ENCODE data around the gene LDAH. TPM values are rescaled to one million over a fixed set of nuclear protein-coding genes. Genes with fewer than 3 reads are reported as not detected.

Gene LDAH
- total RNA-seq, 1 experiment from 2014 or later: 27.4 TPM

- no TSS peak for BruUV-seq (replicated peaks)
- TF ChIP-seq CTCF (conservative IDR thresholded peaks at IDR 0.05; ENCODE audit: low read depth, low read length) (no peak), EZH2 (IDR thresholded peaks at IDR 0.05; ENCODE audit: borderline replicate concordance, low read depth, low read length, poor library complexity, severe bottlenecking) (no peak)
- no peaks in the 10 kb centered on the region for H3K9me3 ChIP-seq (ENCODE audit: low read depth, low read length, poor library complexity, severe bottlenecking)
- no peaks in the 10 kb centered on the region for H3K4me1 ChIP-seq (ENCODE audit: insufficient read depth, low read length, poor library complexity, severe bottlenecking)
- ChIA-PET POLR2A (ENCODE audit: low non-redundant PET) (no interaction called here), CTCF (interaction anchor here (0.6 kb wide), 1 partner anchor 175 kb away, joined by 3 read pairs; no protein-coding TSS in a partner anchor)
- DNase-seq (ENCODE audit: low spot score): no peak
- H3K36me3 ChIP-seq (ENCODE audit: insufficient read depth, low read length, poor library complexity, severe bottlenecking): no peaks in the 10 kb centered on the region
- no peak overlapping the region for H3K27ac ChIP-seq (ENCODE audit: low read depth, low read length, poor library complexity, severe bottlenecking)
- intact Hi-C loops (cut with micrococcal nuclease; ENCODE audit: unreplicated experiment): no loop called here
- peaks cover 44% of the 10 kb centered on the region for H3K27me3 ChIP-seq (replicated peaks; ENCODE audit: insufficient read depth, low read depth, low read length, poor library complexity)
- no peak overlapping the region for H3K4me3 ChIP-seq (ENCODE audit: low read depth, low read length, poor library complexity, severe bottlenecking)
Observed at GRCh38 chr2:20836521-20836920, 13.6 kb upstream of the LDAH start.

- Histone ChIP-seq H3K36me3 (ENCODE audit: insufficient read depth, low read length, poor library complexity, severe bottlenecking) (no peaks in the 10 kb centered on the region), H3K27me3 (replicated peaks; ENCODE audit: insufficient read depth, low read depth, low read length, poor library complexity) (peaks cover 25% of the 10 kb centered on the region), H3K9me3 (ENCODE audit: low read depth, low read length, poor library complexity, severe bottlenecking) (no peaks in the 10 kb centered on the region), H3K4me3 (ENCODE audit: low read depth, low read length, poor library complexity, severe bottlenecking) (no peak overlapping the region), H3K27ac (ENCODE audit: low read depth, low read length, poor library complexity, severe bottlenecking) (no peak overlapping the region), H3K4me1 (ENCODE audit: insufficient read depth, low read length, poor library complexity, severe bottlenecking) (no peaks in the 10 kb centered on the region)
- no peak for DNase-seq (ENCODE audit: low spot score)
- POLR2A ChIA-PET (ENCODE audit: low non-redundant PET): no interaction called here
- CTCF ChIA-PET: no interaction called here
- intact Hi-C loops (cut with micrococcal nuclease; ENCODE audit: unreplicated experiment): no loop called here
- no TSS peak for BruUV-seq (replicated peaks)
- no peak for TF ChIP-seq EZH2 (IDR thresholded peaks at IDR 0.05; ENCODE audit: borderline replicate concordance, low read depth, low read length, poor library complexity, severe bottlenecking)
- TF ChIP-seq CTCF (conservative IDR thresholded peaks at IDR 0.05; ENCODE audit: low read depth, low read length): no peak
Observed at GRCh38 chr2:20834331-20834730, 11.4 kb upstream of the LDAH start.

DNA sequence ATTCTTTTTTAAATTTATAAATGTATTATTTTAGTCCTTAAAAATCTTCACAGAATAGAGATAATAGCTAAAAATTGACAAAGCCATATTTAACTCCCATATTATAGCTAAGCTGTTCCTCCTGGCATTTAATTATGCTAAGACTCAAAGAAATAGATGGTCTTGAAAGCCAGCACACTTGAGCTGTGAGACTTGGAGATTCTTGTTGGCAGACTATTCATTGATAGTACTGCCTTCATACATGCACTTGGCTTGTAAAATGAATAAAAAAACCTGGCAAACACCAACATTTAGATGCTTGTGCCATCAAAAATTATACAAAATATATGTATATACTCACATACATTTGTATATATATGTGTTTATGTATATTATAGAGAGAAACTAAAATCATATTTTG is 9.7 kb upstream of the LDAH start:
- no peak for DNase-seq (ENCODE audit: low spot score)
- no peak overlapping the region for H3K27ac ChIP-seq (ENCODE audit: low read depth, low read length, poor library complexity, severe bottlenecking)
- no peaks in the 10 kb centered on the region for H3K9me3 ChIP-seq (ENCODE audit: low read depth, low read length, poor library complexity, severe bottlenecking)
- CTCF ChIA-PET: no interaction called here
- no TSS peak for BruUV-seq (replicated peaks)
- peaks cover 16% of the 10 kb centered on the region for H3K27me3 ChIP-seq (replicated peaks; ENCODE audit: insufficient read depth, low read depth, low read length, poor library complexity)
- intact Hi-C loops (cut with micrococcal nuclease; ENCODE audit: unreplicated experiment): no loop called here
- no peaks in the 10 kb centered on the region for H3K4me1 ChIP-seq (ENCODE audit: insufficient read depth, low read length, poor library complexity, severe bottlenecking)
- H3K36me3 ChIP-seq (ENCODE audit: insufficient read depth, low read length, poor library complexity, severe bottlenecking): no peaks in the 10 kb centered on the region
- H3K4me3 ChIP-seq (ENCODE audit: low read depth, low read length, poor library complexity, severe bottlenecking): no peak overlapping the region
- POLR2A ChIA-PET (ENCODE audit: low non-redundant PET): no interaction called here
- TF ChIP-seq CTCF (conservative IDR thresholded peaks at IDR 0.05; ENCODE audit: low read depth, low read length) (no peak), EZH2 (IDR thresholded peaks at IDR 0.05; ENCODE audit: borderline replicate concordance, low read depth, low read length, poor library complexity, severe bottlenecking) (no peak)
